Left lung (tissue), 10 donors: ENCODE data around the gene ZNF716. TPM values are rescaled to one million over a fixed set of nuclear protein-coding genes. Genes with fewer than 3 reads are reported as not detected.

Experiments
- ATAC-seq: fragments of 200-7000 bp; cut with Tn5 transposase; one replicate; pipeline ENCODE4 v1.9.1; 2020; ENCODE audit warnings: moderate library complexity
- DNase-seq, 4 donors: peaks; one replicate each; pipeline ENCODE4 v3.0.0-alpha.2; 2013 to 2020
- H3K27ac ChIP-seq, 2 donors: fragments of 200-600 bp; sonication (generic) in 1 of 2; one replicate each; pipeline versions ENCODE4 v1.5.0 to v1.8.0; 2020 to 2021
- H3K27me3 ChIP-seq, 2 donors: fragments of 200-600 bp; sonication (generic) in 1 of 2; one replicate each; pipeline versions ENCODE4 v1.5.0 to v1.8.0; 2020 to 2021
- H3K36me3 ChIP-seq, 2 donors: fragments of 200-600 bp; sonication (generic) in 1 of 2; one replicate each; pipeline versions ENCODE4 v1.5.0 to v1.8.0; 2020 to 2021
- H3K4me1 ChIP-seq, 2 donors: fragments of 200-600 bp; one replicate each; pipeline ENCODE4 v1.8.0; 2021
- H3K4me3 ChIP-seq, 2 donors: fragments of 200-600 bp; sonication (generic) in 1 of 2; one replicate each; pipeline versions ENCODE4 v1.5.0 to v1.8.0; 2020 to 2021; ENCODE audit warnings: mild to moderate bottlenecking in 1 of 2
- H3K9me3 ChIP-seq, 2 donors: fragments of 200-600 bp; sonication (generic) in 1 of 2; one replicate each; pipeline versions ENCODE4 v1.5.0 to v1.8.0; 2020 to 2021
- CTCF ChIP-seq, 2 donors: fragments of 200-600 bp; sonication (generic) in 1 of 2; IDR thresholded peaks; one replicate each; pipeline versions ENCODE4 v1.5.0 to v1.8.0; 2021; ENCODE audit warnings: antibody characterized with exemption in 2 of 2
- intact Hi-C, 2 donors: fragments of 100-400 bp; cut with DNase I; formaldehyde crosslinking; loops; one replicate each; pipeline versions ENCODE4 v1.11.2 to v1.14.2; 2022
- microRNA-seq, 2 donors: library from miRNA; unstranded; fragments of <30 nt; microRNA quantifications; one replicate each; pipeline ENCODE4, GENCODE V29; 2019
- polyA plus RNA-seq, 6 donors: library from polyadenylated mRNA; unstranded; fragments of 120-200 nt; gene quantifications; one replicate each; pipeline ENCODE4 v1.2.1, GENCODE V29; 2013; ENCODE audit not compliant: insufficient read length in 6 of 6
- total RNA-seq, 2 donors: library from RNA; stranded (reverse); fragmentation: NEBNext Ultra II Directional; extraction: Animal tissue kit (Norgen Biotek cat#: 25700); gene quantifications; one replicate each; pipeline ENCODE4 v1.2.1, GENCODE V29; 2021
- donor health status: DM: no; HTN: yes; CAD: no.
- donor health status: DM: no; HTN: no; CAD: no.

Gene ZNF716
- total and polyA plus RNA-seq, 8 donors = 0.07 to 0.09 (median 0.08) TPM; not detected in 2

- ATAC-seq = no peak
- peaks cover 0 to 90% of the 10 kb centered on the region in 2 donors for H3K9me3 ChIP-seq
These were observed 46.4 kb downstream of the ZNF716 start for GRCh38 chr7:57496395-57496794.

GRCh38 chr7:57505176-57505575 is 55.2 kb downstream of the ZNF716 start:
- H3K27me3 ChIP-seq = no peaks in the 10 kb centered on the region
- intact Hi-C loops = no loop called here
- peaks cover 0 to 71% of the 10 kb centered on the region in 2 donors for H3K9me3 ChIP-seq
- H3K4me1 ChIP-seq = no peaks in the 10 kb centered on the region
- H3K27ac ChIP-seq = no peak overlapping the region
- DNase-seq (no peak), ATAC-seq (no peak)
- H3K36me3 ChIP-seq = no peaks in the 10 kb centered on the region
- no peak for TF ChIP-seq CTCF (IDR thresholded peaks at IDR 0.05)
- H3K4me3 ChIP-seq = no peak overlapping the region

More at GRCh38 chr7:57496395-57496794, 46.4 kb downstream of the ZNF716 start:
- Histone ChIP-seq H3K27me3 (no peaks in the 10 kb centered on the region), H3K27ac (no peak overlapping the region), H3K36me3 (no peaks in the 10 kb centered on the region), H3K4me3 (no peak overlapping the region), H3K4me1 (no peaks in the 10 kb centered on the region)
- TF ChIP-seq CTCF (IDR thresholded peaks at IDR 0.05) = no peak
- intact Hi-C loops = no loop called here
- DNase-seq = no peak

Small RNA genes lying within 50 kb of the gene (microRNA-seq; reads per million reads assigned to microRNA genes)
- gene MIR3147 = 0 reads per million in 2 donors
